ENCODE data around the gene KLK8.

DNA sequence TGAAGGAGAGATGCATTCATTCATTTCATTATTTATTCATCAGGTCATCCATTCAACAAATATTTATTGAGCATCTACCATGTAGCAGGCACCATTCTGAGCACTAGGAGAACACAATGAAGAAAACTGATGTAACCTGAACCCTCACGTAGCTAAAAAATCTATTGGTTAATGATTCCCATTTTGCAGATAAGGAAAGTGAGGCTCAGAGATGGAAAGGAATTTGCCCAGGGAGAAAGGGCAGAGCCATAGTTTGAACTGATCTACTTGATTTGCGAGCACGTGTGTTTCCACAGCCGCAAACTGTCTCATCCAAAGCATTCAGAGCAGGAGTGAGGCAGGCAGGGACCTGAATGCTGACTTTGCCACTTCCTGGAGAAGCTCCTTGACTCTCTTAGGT, 2.7 kb downstream of the KLK8 start:
- TF ChIP-seq ZNF138 (CRISPR knock-in tag; IDR thresholded peaks at IDR 0.05; ENCODE audit: low read depth) (no peak), JUN (CRISPR knock-in tag; IDR thresholded peaks at IDR 0.05) (no peak), DR1 (CRISPR knock-in tag; IDR thresholded peaks at IDR 0.05) (no peak), HNF4A (CRISPR knock-in tag; IDR thresholded peaks at IDR 0.05) (no peak), NCOA2 (CRISPR knock-in tag; IDR thresholded peaks at IDR 0.05) (no peak), JUNB (CRISPR knock-in tag; IDR thresholded peaks at IDR 0.05; ENCODE audit: borderline replicate concordance) (no peak), CREB1 (IDR thresholded peaks at IDR 0.05) (no peak), CREB1 (CRISPR knock-in tag; IDR thresholded peaks at IDR 0.05) (no peak), POLR2A (IDR thresholded peaks at IDR 0.05; ENCODE audit: insufficient read depth in 1 of 2, low read depth in 2 of 2, low read length in 2 of 2) (no peak), FOXM1 (CRISPR knock-in tag; IDR thresholded peaks at IDR 0.05) (no peak), GTF2F1 (IDR thresholded peaks at IDR 0.05; ENCODE audit: low read length) (no peak)
- TF ChIP-seq, protein P1, sequence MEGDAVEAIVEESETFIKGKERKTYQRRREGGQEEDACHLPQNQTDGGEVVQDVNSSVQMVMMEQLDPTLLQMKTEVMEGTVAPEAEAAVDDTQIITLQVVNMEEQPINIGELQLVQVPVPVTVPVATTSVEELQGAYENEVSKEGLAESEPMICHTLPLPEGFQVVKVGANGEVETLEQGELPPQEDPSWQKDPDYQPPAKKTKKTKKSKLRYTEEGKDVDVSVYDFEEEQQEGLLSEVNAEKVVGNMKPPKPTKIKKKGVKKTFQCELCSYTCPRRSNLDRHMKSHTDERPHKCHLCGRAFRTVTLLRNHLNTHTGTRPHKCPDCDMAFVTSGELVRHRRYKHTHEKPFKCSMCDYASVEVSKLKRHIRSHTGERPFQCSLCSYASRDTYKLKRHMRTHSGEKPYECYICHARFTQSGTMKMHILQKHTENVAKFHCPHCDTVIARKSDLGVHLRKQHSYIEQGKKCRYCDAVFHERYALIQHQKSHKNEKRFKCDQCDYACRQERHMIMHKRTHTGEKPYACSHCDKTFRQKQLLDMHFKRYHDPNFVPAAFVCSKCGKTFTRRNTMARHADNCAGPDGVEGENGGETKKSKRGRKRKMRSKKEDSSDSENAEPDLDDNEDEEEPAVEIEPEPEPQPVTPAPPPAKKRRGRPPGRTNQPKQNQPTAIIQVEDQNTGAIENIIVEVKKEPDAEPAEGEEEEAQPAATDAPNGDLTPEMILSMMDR (CRISPR knock-in tag; IDR thresholded peaks at IDR 0.05): no peak

Data from HepG2 (cell line).